Fibroblast of skin of right biceps (primary cell): ENCODE data around the gene TFEB.

ENCODE experiments used
- DNase-seq: peaks from one replicate; pipeline ENCODE4 v3.0.0-alpha.2; 2013

The TFEB gene

DNA sequence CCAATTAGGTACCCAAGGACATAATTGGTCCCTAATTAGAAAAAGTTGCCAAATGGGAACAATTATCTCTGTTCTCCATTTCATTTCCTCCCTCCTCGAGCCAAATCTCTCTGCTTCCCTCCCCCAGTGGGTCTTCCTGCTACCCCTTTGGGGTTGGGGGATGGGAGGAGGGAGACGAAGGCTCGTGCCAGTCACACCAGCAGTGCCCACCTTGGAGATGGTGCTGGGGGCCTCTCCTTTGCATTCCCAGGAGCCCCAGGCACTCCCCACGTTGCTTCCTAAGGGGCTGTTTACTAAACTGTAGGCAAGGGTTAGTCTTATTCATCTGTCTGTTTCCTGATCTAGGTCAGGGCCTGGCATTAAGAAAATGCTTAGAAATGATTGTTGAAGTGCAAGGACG, 64.0 kb downstream of the TFEB start:
- DNase-seq = no peak

DNA sequence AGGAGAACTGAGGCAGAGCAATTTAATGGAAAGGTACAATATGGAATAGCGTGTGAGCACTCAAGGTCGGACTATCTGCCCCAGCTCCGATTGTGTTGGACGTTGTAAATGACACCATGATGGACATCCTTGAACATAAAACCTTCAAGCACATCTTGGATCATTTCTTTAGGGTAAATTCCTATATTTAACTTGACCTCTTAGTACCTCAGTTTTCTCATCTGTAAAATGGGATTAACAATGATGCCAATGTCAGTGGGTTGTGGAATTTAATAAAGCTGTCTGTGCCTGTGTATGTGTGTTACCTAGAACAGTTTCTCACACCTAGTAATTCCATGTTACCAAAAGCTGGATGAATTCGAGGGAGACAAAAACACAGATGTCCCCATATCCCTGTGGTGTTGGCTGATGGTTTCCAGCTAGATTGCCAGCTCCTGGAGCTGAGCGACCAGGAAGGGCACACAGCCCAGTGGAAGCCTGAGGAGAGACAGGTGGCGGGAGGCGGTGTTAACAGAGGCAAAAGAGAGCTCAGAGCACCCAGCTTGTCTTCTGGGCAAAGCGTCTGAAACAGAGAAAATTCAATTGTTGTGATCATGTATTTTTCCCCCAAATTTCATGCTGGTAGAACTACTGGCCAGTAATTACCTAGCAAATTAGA, 64.6 kb downstream of the TFEB start:
- DNase-seq = no peak

GRCh38 chr6:41668968-41669367, 66.4 kb downstream of the TFEB start:
- no peak for DNase-seq

DNA sequence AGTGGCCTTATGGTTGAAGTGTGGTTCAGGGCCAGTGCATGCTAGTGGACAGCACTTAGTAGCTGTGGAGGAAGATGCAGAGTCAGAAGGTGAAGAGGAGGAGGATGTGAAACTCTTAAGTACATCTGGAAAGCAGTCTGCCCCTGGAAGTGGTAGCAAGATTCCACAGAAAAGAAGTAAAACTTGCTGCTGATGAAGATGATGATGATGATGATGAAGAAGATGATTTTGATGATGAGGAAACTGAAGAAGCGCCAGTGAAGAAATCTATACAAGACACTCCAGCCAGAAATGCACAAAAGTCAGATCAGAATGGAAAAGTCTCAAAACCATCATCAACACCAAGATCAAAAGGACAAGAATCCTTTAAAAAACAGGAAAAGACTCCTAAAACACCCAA, 68.2 kb downstream of the TFEB start:
- no peak for DNase-seq

DNA sequence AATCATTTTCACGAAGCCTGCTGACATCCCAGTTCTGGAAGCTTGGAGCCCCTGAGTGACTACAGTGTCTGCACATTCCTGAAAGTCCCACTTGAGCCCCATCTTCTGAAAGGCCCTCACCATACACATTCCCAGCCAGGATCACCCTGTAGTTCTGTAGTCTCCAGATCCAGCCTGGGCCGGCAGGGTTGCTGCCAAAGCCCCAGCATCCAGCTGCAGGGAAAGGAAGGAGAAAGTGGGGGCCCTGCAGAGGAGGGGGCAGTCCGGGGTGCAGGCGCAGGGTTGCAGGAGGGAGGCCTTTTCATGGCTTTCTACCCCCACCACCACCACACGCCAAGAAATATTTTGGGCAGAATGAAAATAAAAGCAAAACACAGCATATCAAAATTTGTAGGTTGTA, 71.1 kb downstream of the TFEB start:
- DNase-seq = no peak

DNA sequence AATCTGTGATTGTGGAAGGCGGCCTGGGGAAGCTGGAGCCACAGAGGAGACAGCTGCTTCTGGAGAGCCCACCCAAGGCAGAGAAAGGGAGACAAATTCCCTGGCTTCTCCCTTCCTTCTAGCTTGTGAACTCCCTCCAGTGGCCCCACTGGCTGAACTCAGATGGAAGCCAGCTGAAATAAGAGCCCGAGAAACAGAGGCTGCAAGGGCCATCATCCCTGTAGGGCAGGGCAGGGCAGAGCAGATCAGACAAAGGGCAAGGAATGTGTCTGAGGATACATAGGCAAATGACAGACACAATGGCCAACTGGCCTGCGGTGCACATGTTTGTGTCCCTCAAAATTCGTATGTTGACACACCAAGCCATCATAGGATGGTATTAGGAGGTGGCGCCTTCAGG, 71.8 kb downstream of the TFEB start:
- DNase-seq = no peak

DNA sequence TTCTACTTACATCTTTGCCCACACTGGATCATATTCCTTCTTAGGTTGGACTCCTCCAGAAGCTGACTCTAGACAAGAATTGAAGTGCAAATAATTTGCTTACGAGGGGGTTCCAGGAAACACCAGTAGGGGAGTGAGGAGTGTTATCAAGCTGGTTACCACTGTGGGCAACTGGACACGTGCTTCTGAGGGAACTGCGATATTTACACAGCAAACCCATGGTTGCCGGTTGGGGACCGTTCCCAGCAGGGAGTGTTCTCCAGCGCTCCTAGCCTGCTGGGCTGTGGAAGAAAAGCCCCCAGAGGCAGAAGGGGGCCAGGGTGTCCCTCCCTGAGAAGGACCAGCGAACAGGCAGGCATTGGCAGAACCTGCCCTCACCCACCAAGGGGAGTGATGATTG, 75.5 kb downstream of the TFEB start:
- no peak for DNase-seq

GRCh38 chr6:41658636-41659035, 76.8 kb downstream of the TFEB start:
- no peak for DNase-seq

GRCh38 chr6:41657131-41658094, 78.0 kb downstream of the TFEB start:
- no peak for DNase-seq

DNA sequence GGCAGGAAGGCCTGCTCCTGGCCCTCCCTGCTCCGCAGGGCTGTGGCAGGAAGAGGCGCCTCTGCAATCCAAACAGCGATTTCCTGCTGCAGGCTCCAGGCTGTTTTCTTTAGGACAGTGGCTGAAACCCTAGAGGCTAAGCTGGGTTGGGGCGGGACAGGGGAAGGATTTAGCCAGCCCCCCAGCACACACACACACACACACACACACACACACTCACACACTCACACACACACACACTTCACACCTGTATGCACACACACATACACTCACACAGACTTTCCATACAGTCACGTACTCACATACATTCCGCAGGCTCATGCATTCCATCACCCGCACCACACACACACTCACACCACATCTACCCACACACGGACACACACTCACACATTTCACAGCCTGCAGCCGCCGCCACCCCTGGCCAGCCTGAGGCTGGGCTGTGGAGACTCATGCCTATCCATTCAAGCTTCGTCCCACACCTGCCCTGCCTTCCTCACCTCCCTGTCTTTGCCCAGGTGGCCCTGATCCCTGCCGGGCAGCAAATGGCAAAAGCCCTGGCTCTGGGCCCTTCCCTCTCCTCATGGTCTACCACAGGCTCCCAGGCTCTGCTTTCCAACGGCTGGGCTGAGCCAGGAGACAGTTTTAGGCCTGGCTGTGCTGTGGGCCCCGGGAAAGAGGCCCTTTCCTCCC, 79.3 kb downstream of the TFEB start:
- peak; percentile 65 for DNase-seq

DNA sequence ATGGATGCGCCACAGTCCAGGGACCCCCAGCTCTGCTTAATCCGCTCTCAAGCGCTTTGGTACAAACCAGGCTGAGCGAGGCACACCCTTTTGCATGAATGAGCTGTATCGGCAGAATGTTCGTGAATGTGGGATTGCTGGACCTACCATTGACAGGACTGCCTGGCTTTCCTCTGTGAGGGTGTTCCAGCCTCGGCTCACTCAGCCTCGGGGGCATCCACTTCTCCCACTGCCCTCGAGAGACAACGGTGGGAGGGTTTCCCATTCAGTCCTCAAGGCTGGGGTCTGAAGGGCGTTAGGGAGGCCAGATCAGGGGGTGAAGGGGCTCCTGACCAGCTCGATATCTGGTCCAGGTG, 79.8 kb downstream of the TFEB start:
- no peak for DNase-seq

DNA sequence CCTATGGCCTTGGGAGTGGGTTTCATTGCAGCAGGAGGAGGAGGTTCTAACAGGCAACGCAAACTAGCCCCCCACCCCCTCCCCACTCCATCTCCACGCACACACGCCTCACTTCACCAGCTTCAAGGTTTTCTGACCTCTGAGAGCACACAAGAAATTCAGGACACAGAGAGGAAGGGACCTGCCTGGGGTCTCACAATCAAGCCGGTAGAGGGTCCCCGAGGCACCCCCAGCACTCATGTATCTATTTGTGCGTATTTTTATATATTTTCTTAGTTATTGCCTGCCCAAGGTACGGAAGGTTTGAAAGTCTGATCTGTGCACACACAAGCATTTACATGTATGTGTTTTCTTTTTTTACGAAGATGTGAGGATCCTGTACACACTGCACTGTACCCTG, 80.2 kb downstream of the TFEB start:
- DNase-seq = no peak

DNA sequence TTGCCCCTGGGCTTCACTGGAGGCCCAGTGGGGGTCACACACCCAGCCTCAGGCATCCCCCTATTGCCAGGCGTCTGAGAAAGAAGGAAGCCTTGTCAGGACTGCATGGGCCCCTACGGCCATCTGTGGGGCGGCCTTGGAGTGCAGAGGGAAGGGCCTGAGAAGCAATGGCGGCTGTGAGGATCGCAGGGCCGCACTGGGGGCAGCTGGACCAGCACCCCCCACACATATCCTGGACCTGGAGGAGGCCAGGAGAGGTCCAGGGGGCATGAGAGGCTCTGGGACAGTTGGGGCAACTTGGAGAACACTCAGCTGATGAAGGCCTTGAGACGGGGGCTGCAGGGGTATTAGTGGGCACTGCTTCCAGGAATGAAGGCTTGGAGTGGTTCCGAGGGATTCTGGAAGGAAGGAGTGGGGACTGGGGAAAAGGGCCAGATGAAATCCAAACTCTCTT, 80.7 kb downstream of the TFEB start:
- no peak for DNase-seq

DNA sequence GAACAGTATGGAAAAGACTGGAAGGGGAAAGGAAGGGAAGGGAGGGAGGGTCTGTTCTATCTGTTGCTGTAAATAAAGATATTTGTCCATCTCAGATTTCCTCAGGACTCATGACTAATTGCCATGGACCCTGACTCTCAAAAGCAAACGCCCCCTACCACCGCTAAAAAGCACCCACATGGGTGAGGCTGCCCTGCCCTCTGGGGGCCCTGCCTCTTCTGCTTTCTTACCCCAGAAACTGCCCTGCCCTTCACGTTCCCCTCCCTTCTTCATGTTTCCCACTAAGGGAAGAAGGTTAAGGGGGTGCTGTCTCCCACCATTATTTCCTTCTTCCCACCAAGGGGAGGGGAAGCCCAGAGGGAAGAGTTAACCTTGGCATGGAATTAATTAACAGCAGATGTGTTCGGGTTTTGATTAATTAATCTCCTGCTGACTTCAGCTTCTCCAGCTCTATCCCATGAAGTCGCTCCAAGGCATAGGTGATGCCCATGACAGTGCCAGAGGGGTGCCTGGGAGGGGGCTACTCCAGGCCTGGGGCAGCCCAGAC, 81.2 kb downstream of the TFEB start:
- peak; percentile 23 for DNase-seq

GRCh38 chr6:41653691-41654090, 81.7 kb downstream of the TFEB start:
- no peak for DNase-seq

DNA sequence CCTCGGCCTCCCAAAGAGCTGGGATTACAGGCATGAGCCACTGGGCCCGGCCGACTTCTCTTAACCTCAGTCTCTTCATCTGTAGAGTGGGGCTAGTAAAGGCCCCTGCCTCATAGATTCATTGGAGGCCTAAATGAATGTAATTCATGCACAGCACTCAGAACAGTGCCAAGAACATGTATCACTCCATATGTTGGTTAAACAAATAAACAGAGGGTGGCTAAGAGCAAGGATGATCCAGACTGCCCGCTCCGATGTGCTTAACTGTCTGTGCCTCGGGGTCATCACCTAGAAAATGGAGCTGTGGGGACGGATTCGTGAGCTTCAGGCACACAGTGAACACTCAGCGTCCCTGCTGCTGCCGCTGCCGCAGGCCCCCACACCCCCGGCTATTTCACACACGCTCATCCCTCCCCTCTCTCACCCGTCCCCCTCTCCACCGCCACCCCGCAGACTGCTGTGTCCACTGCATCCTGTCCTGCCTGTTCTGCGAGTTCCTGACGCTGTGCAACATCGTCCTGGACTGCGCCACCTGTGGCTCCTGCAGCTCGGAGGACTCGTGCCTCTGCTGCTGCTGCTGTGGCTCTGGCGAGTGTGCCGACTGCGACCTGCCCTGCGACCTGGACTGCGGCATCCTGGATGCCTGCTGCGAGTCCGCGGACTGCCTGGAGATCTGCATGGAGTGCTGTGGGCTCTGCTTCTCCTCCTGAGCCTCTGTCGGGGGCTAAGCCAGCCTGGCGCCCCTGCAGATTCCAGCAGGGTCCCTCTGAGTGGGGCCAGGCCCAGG, 82.3 kb downstream of the TFEB start:
- DNase-seq = peak; percentile 33

GRCh38 chr6:41651962-41652657, 83.3 kb downstream of the TFEB start:
- no peak for DNase-seq

GRCh38 chr6:41651246-41651961, 84.0 kb downstream of the TFEB start:
- no peak for DNase-seq

- no peak for DNase-seq
Observed at GRCh38 chr6:41650120-41650519, 85.3 kb downstream of the TFEB start.

- no peak for DNase-seq
Observed at GRCh38 chr6:41649596-41649995, 85.8 kb downstream of the TFEB start.

DNA sequence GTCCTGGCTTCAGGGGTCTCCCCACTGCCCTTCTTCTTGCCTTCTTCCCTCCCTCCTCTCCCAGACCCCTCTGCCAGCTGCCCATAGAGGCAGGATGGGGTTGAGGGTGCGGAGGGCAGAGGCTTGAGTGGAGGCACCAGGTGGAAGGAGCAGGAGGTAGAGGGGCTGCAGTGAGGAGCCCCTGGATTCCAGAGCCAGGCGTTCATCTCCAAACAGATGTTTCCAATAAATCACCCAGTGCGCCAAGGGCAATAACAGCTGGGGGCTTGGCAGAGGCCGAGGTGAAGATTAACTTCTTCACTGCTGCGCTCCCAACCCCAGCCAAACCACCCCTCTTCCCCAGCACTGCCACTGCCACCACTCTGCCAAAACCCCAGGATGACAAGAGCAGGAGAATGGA, 86.5 kb downstream of the TFEB start:
- DNase-seq = no peak
